Hair follicle dermal papilla cell (primary cell): ENCODE results near the gene FCRL2. TPM values are rescaled to one million over a fixed set of nuclear protein-coding genes. Genes with fewer than 3 reads are reported as not detected.

Experiments used
- total RNA-seq: library from RNA; depleted of rRNA; stranded (reverse); fragments of >200 nt; gene quantifications from 2 replicates; pipeline ENCODE4 v1.2.3, GENCODE V29; 2012

The FCRL2 gene
- total RNA-seq, result not detected in 2 replicates

DNA sequence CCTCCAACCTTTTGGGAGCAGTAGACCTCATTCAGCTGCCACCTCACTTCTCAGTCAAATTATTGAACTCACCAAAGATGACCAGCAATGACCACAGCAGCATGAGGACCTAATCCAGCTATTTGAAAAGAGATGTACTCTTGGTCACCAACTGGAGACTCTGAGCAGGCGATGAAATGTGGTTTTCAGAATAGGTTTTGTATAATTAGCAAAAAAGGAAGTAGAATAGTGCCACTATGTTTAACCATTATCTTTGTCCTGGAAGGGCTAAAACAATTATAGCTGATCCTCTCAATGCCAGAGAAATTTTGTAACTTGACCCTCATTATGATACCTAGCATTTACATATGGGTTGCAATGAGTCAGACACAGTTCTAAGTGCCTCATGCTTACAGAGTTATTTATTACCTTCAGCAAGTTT is at the start of gene FCRL2:
TSS of gene FCRL2 (minus strand) at position 162 of the 421 bp plus-strand sequence. CDS start at position 103, 59 bp downstream.

DNA sequence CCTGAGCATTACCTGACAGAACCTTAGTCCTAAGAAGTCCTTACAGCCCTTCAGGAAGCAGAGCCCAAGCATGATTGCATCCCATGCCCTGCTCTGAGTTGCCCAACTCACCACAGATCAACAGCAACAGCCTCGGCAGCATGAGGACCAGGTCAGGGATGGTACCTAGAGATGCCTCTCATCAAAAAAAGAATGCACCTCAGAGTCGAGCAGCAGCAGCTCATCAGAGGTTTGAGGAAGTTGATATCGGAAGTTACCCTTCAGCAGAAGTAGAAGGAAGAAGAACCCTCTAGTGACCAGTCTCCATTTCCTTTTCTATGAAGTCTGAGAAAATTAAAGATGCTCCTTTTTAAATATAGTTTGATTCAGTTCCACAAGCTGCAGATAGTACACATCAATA is 43.0 kb upstream of the FCRL2 start, which contains the start of gene FCRL1:
TSS of gene FCRL1 (minus strand) at position 225 of the 400 bp plus-strand sequence. CDS start at position 142, 83 bp downstream.

GRCh38 chr1:157700732-157701131 is 76.2 kb downstream of the FCRL2 start, which contains the start of gene FCRL3:
TSS of gene FCRL3 (minus strand) at chr1:157700769. CDS start at chr1:157700489, 280 bp downstream.

Other genes with a start within 250 kb of the FCRL2 start
- not detected in 2 replicates for gene FCRL5, start 224.6 kb downstream of the FCRL2 start, total RNA-seq
- not detected in 2 replicates for gene FCRL4, start 179.0 kb downstream of the FCRL2 start, total RNA-seq
- not detected in 2 replicates for gene FCRL3, start 76.4 kb downstream of the FCRL2 start, total RNA-seq
- gene FCRL1, start 43.0 kb upstream of the FCRL2 start, total RNA-seq, result not detected in 2 replicates
- gene CD5L, start 64.7 kb upstream of the FCRL2 start, total RNA-seq, result not detected in 2 replicates
- 178 and 202 TPM in 2 replicates for gene KIRREL1, start 216.5 kb upstream of the FCRL2 start, total RNA-seq